Activated T-cell treated with anti-CD3 and anti-CD28 coated beads, Interleukin-2, amount 50 U/mL, for 1 hour (primary cell): ENCODE data around the gene CLASRP.
A peak's percentile ranks its signal among the peaks of the same experiment; 100 is the strongest.

Experiments
- DNase-seq: peaks from one replicate; pipeline ENCODE4 v3.0.0-alpha.2; 2020

Gene CLASRP

GRCh38 chr19:45090034-45090433, 51.2 kb downstream of the CLASRP start:
- no peak for DNase-seq

- DNase-seq: no peak
Observed at GRCh38 chr19:45090606-45091005, 51.8 kb downstream of the CLASRP start.

- peak; percentile 98 for DNase-seq
Observed at GRCh38 chr19:45091031-45091923, 52.4 kb downstream of the CLASRP start.

GRCh38 chr19:45092747-45093678, 54.2 kb downstream of the CLASRP start, which contains the start of gene PPP1R37:
PPP1R37 (plus strand) TSS chr19:45093179; CDS start chr19:45093326, 147 bp downstream.
- DNase-seq: peak; percentile 89

GRCh38 chr19:45094137-45094536, 55.3 kb downstream of the CLASRP start:
- no peak for DNase-seq

GRCh38 chr19:45094707-45095106, 55.9 kb downstream of the CLASRP start:
- DNase-seq: no peak

- DNase-seq: no peak
Observed at GRCh38 chr19:45095496-45096413, 56.9 kb downstream of the CLASRP start.

- no peak for DNase-seq
Observed at GRCh38 chr19:45096700-45097099, 57.9 kb downstream of the CLASRP start.

GRCh38 chr19:45097450-45097775, 58.6 kb downstream of the CLASRP start:
- no peak for DNase-seq

GRCh38 chr19:45097776-45098520, 59.1 kb downstream of the CLASRP start:
- no peak for DNase-seq

GRCh38 chr19:45098521-45099466, 59.9 kb downstream of the CLASRP start:
- DNase-seq: no peak

- DNase-seq: no peak
Observed at GRCh38 chr19:45099467-45100191, 60.8 kb downstream of the CLASRP start.

GRCh38 chr19:45100201-45100600, 61.4 kb downstream of the CLASRP start:
- no peak for DNase-seq

GRCh38 chr19:45100846-45101252, 62.0 kb downstream of the CLASRP start:
- no peak for DNase-seq

- no peak for DNase-seq
Observed at GRCh38 chr19:45101806-45102205, 63.0 kb downstream of the CLASRP start.

GRCh38 chr19:45102481-45102880, 63.6 kb downstream of the CLASRP start:
- no peak for DNase-seq

- peak; percentile 49 for DNase-seq
Observed at GRCh38 chr19:45103156-45103507, 64.3 kb downstream of the CLASRP start.

GRCh38 chr19:45103508-45104319, 64.9 kb downstream of the CLASRP start:
- no peak for DNase-seq
